HG03280 (cell line): ENCODE data around the gene CD6.

ENCODE experiments used
- ATAC-seq: cut with Tn5 transposase; IDR thresholded peaks from one replicate; pipeline ENCODE4 v1.9.1; 2021; ENCODE audit warnings: mild to moderate bottlenecking, moderate library complexity; ENCODE audit not compliant: unreplicated experiment

Gene CD6

DNA sequence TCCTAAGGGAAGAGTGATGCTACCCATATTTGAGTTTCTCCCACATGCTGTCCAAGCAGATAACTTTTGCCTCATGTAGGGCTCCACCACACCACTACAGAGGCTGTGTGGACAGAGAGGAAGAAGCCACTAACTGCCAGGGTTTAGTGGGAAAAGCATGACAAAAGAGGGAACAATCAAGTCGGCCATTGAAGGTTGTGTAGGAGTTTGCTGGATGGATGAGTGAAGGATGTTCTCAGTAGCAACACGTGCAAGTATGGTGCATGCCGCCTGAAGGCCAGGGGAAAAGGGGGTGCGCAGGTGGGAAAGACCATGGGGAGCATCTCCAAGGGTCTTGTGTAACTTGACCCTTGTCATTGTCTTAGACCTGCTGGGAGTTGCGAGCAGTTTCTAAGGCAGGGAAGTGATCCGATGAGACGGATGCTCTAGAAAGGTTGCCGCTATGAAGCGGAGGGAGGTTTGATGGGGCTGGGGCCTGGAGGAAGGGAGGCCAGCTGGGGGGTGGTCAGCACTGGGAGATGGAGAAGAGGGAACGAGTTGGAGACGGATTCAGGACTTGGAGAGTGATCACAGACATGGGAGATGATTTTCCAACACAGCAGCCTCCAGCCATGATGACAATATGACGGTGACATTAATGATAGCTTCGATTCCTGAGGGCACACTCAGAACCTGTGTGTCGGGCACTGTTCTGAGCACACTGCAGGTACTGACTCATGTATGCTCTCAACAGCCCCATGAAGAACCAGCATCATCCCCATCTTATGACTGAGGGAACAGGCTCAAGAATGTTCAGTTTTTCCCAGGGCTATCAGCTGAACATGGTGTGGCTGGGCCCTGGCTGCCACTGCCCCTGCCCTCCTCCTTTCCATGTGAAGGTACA, 53.7 kb downstream of the CD6 start:
- no peak for ATAC-seq

DNA sequence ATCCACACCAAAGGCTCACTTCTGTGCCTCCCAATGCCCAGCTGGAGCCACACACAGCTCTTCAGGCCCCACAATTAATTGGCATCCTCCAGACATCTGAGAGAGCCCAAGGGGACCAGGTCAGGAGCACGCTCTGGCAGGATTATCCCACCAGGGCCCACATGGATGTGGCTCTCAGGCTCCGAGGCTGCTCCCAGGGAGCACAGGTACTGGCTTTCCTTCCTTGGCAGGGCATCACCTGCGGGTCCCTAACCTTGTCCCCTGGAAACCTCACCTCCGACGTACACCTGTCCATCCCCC, 54.3 kb downstream of the CD6 start:
- no peak for ATAC-seq

- no peak for ATAC-seq
These were observed 54.9 kb downstream of the CD6 start for GRCh38 chr11:61026121-61027031.

- ATAC-seq, result no peak
These were observed 55.8 kb downstream of the CD6 start for GRCh38 chr11:61027141-61027840.

- ATAC-seq, result no peak
These were observed 56.8 kb downstream of the CD6 start for GRCh38 chr11:61028135-61028729.

- ATAC-seq, result no peak
These were observed 61.3 kb downstream of the CD6 start for GRCh38 chr11:61032824-61033223.

- no peak for ATAC-seq
These were observed 61.9 kb downstream of the CD6 start for GRCh38 chr11:61033417-61033816.

DNA sequence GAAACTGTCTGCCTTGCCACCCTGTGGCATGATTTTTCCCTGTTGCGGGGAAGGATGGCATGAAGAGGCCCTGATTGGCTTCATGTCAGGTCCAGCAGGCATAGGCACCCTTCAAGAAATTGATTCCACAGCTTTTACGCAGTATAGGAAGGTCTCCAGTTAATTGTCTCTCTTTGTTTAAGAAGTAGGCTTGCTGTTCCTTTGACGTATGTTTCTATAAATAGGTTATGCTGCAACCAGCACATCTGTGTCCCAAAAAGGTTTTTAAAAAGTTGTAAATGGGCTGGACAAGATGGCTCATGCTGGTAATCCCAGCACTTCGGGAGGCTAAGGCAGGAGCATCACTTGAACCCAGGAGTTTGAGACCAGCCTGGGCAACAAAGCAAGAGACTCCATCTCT, 62.6 kb downstream of the CD6 start:
- no peak for ATAC-seq

GRCh38 chr11:61034704-61035525, 63.4 kb downstream of the CD6 start:
- ATAC-seq, result no peak

GRCh38 chr11:61035526-61035835, 64.0 kb downstream of the CD6 start:
- ATAC-seq, result no peak

DNA sequence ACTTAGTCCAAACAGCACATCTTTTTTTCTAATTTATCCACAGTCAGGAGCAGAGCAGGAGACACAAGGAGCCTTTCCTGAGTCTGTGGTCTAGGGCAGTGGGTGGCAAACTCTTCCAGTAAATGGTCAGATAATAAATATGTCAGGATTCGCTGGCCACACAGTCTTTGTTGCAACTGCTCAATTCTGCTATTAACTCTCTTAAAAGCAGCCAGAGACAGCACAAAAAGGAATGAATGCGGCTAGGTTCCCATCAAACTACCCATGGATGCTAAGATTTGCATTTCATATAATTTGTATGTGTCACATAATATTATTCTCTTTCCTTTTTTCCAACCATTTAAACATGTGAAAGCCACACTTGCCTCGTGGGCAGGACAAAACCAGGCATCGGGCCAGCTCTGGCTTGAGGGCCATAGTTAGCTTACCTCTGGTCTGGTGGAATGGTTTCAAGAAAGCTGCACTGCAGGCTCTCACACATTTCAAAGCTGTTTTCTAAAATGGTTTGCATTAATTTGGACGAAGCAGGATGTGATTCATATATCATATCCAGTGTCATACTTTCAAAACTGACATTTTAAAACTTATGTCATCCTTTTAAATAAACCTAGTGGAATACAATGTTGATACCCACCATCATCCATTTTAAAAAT, 66.1 kb downstream of the CD6 start:
- ATAC-seq, result no peak

DNA sequence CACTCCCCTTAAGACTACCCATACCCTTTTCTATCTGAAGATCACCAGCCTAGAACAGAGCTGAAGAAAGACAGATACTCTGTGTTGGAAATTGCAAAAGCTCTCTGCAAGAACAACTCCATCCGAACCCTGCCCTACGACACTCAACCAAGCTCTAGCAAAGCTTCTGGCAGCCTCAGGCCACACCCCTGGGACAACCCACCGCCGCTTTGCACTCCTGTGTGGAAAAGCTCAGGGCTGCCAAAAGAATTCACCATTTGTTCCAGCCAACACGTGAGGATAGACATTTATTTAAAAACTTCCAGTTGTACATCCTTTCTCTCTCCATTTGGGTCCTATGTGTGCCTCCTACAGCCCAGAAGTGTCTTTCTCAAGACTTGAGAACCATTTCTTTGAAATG, 68.4 kb downstream of the CD6 start:
- ATAC-seq, result no peak

DNA sequence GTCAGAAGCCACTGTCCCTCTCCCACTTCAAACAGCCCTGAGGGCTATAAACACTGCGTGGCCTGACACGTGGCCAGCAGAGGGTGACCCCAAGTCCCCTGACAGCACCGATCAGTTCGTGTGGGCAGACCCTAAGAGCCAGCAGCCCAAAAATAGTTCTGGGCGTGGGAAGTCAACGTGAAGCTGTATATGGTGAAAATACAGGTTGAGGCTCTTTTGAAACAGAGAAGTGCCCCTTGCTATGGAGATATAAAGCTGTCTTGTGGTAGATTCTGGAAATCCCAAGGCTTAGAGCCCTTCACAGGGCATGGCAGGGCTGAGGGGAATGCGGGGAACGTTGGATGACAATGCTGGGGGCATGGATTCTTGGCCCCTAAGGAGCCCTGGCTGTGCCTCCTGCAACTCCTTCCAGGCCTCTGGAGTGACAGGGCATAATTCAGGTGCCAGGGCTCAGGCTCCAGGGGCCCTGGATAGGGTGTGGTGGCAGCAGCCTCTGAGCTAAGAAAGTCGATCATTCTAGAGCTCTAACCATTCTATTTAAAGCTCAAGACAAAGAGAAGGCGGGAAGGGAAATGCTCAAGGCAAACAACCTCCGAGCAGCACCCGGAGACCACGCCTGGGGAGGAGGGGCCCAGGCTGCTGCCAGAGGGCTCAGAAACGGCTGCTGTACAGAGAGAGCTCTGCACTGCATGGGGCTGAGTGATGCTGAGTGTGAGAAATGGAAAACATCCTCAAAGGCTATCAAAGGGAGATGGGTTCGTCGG, 70.5 kb downstream of the CD6 start:
- peak; percentile 84 for ATAC-seq

DNA sequence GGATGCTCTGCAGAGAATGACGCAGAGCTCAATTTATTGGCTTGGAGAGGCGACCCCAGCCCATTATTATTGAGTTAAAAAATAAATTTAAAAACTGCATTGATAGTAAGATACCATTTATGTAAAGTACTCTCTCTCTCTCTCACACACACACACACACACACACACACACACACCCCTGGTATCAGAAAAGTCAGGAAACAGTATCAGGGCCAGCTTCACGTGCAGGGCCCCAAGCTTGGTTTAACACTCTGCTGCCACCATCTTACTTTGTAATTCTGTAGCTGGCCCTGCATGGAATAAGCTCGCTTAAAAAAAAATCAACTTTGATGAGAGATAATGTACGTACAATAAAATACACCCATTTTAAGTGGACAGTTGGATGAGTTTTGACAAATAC, 71.1 kb downstream of the CD6 start:
- ATAC-seq, result no peak

GRCh38 chr11:61042961-61043540, 71.6 kb downstream of the CD6 start:
- peak; percentile 44 for ATAC-seq

- ATAC-seq, result no peak
These were observed 73.8 kb downstream of the CD6 start for GRCh38 chr11:61045271-61045670.

GRCh38 chr11:61046833-61047232, 75.4 kb downstream of the CD6 start:
- no peak for ATAC-seq

- ATAC-seq, result no peak
These were observed 77.0 kb downstream of the CD6 start for GRCh38 chr11:61048368-61049062.
